Thoracic aorta (tissue), 2 donors: ENCODE measurements around the gene HNRNPH1. TPM values are rescaled to one million over a fixed set of nuclear protein-coding genes. Genes with fewer than 3 reads are reported as not detected.
"Not testable (repeated sequence)": the region's sequence is repeated elsewhere in the genome, so short reads cannot be mapped to it uniquely, and the experiment has no call there.

ENCODE experiments used
- ATAC-seq: fragments of 150-250 bp; one replicate; pipeline ENCODE4 v1.8.0; 2017; ENCODE audit warnings: low read depth; ENCODE audit not compliant: insufficient number of reproducible peaks, low FRiP score
- DNase-seq: peaks from one replicate; pipeline ENCODE4 v3.0.0-alpha.2; 2020; ENCODE audit warnings: low spot score
- H3K27ac ChIP-seq, 2 donors: fragments of 200-600 bp; sonication (generic); 1 replicate in 1 of 2; 2 replicates in 1 of 2; pipeline ENCODE4 v1.5.1; 2016; ENCODE audit warnings: mild to moderate bottlenecking in 2 of 2, moderate library complexity in 2 of 2
- H3K27me3 ChIP-seq: fragments of 200-600 bp; sonication (generic); replicated peaks from 2 replicates; pipeline ENCODE4 v1.6.0; 2016; ENCODE audit warnings: mild to moderate bottlenecking; ENCODE audit not compliant: insufficient read depth
- H3K36me3 ChIP-seq: fragments of 200-600 bp; sonication (generic); one replicate; pipeline ENCODE4 v1.5.1; 2016
- H3K4me1 ChIP-seq, 2 donors: fragments of 200-600 bp; sonication (generic); 1 replicate in 1 of 2; 2 replicates in 1 of 2; pipeline versions ENCODE4 v1.5.1 to v1.6.0; 2016; ENCODE audit warnings: low read depth in 2 of 2, mild to moderate bottlenecking in 1 of 2; ENCODE audit not compliant: control insufficient read depth in 1 of 2
- H3K4me3 ChIP-seq: fragments of 200-600 bp; sonication (generic); 2 replicates; pipeline ENCODE4 v1.5.1; 2016; ENCODE audit warnings: mild to moderate bottlenecking
- H3K9me3 ChIP-seq: fragments of 200-600 bp; sonication (generic); 2 replicates; pipeline ENCODE4 v1.5.1; 2016
- total RNA-seq, 2 donors: library from RNA; depleted of rRNA; stranded (reverse); fragments of >200 nt; gene quantifications; one replicate each; pipeline versions ENCODE4 v1.1.0 to v1.2.3, GENCODE V29; 2016
- TF ChIP-seq, protein P1 (sequence below): fragments of 200-600 bp; sonication (generic); IDR thresholded peaks from one replicate; pipeline ENCODE4 v1.5.1; 2019; ENCODE audit warnings: antibody characterized with exemption

HNRNPH1 gene
- total RNA-seq, 2 donors from 2014 or later: 442 to 785 TPM

DNA sequence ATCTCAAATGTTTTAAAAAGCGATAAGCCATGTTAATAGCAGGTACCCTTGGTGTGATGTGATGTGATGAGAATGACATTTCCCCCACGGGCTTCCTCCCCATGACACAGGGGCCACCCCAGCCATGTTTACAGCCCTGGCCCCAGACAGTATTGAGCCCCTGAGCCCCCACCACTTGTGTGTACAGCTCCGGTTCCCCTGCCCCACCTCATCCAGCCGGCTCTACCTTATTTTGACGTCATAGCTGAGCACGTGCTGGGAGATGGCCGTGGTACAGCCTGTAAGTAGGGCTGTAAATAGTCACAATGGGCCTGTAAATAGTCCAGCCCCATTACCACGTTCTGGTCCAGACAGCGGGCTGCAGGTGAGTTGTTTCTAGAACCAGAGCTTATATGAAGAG is 24.9 kb upstream of the HNRNPH1 start:
- no peak overlapping the region for H3K4me3 ChIP-seq
- no peaks in the 10 kb centered on the region for H3K4me1 ChIP-seq
- DNase-seq (no peak), ATAC-seq (no peak)
- TF ChIP-seq, protein P1, sequence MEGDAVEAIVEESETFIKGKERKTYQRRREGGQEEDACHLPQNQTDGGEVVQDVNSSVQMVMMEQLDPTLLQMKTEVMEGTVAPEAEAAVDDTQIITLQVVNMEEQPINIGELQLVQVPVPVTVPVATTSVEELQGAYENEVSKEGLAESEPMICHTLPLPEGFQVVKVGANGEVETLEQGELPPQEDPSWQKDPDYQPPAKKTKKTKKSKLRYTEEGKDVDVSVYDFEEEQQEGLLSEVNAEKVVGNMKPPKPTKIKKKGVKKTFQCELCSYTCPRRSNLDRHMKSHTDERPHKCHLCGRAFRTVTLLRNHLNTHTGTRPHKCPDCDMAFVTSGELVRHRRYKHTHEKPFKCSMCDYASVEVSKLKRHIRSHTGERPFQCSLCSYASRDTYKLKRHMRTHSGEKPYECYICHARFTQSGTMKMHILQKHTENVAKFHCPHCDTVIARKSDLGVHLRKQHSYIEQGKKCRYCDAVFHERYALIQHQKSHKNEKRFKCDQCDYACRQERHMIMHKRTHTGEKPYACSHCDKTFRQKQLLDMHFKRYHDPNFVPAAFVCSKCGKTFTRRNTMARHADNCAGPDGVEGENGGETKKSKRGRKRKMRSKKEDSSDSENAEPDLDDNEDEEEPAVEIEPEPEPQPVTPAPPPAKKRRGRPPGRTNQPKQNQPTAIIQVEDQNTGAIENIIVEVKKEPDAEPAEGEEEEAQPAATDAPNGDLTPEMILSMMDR: no peak
- no peak overlapping the region for H3K27ac ChIP-seq
- no peaks in the 10 kb centered on the region for H3K27me3 ChIP-seq
- H3K9me3 ChIP-seq: no peaks in the 10 kb centered on the region
- H3K36me3 ChIP-seq: no peaks in the 10 kb centered on the region

DNA sequence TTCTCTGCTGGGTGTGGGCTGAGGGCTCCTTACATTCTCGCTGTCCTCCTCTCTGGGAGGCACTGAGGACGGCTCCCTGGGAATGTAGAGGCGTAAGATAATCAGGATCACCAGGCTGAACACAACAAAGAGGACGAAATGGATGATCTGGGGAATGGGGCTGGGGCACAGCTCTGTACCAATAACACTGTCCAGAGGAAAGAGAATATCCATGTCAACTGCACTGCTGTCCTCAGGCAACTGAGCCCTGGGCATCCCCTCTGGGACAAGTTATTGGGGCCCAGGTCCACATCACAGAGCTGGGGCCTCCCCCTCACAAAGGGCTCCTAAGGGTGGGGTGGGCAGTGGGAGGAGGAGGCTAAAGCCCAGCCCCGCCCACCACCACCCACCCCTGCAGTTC is 21.3 kb upstream of the HNRNPH1 start:
- H3K27ac ChIP-seq, ATAC-seq, H3K27me3 ChIP-seq, DNase-seq, H3K4me3 ChIP-seq, H3K36me3 ChIP-seq, H3K9me3 ChIP-seq, H3K4me1 ChIP-seq: not testable (repeated sequence)

DNA sequence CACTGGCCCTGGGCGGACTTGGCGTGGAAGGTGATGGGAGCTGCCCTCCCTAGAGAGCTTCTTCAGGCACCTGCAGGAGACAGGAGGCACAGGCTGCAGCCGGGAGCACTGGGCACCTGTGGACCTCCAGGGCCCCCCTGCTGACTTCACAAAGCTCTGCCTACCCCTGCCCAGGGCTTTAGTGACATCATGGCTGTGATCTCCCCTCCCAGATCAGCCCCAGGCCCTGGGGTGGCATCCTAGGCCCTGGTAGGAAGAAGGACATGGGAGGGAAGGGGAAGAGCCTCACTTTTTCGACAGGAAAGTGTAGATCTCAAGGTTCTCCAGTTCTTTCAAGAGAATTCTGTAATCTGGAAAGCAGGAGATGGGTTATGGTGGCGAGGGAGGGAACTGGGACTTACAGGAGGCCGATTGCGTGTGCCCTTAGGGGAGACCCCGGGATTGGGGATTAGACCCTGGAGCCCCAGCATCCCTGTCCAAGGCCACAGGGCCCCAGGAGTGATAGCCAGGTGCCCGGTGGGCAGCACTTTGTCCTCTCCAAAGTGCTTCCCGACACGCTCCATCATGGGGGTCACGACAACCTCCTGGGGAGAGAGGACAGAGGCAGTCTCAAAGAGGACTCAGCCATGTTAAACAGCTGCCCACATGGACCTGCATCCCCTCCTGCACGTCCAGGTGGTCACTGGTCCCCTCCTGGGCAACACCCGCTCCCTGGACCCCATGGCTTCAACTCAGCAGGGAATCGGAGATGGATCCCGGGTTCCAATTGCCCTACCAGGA is 19.9 kb upstream of the HNRNPH1 start:
- ATAC-seq: not testable (repeated sequence)

DNA sequence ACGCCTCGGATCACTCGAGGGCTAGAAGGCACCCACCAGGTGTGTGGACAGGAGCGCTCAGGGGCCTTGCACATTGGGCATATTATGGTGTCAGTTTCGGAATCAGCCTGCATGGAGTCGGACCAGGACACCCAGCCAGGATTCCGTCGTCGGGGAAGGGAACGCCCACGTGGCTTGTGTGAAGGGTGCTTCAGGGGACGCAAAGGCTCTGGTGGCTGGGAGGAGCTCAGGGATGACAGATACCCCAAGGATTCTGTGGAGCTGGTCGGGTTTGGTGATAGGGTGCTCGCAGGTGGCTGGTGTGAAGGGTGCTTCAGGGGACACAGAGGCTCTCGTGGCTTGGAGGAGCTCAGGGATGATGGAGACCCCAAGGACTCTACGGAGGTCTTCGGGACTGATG is 19.2 kb upstream of the HNRNPH1 start:
- H3K9me3 ChIP-seq, H3K27ac ChIP-seq, DNase-seq, H3K4me3 ChIP-seq, ATAC-seq, H3K27me3 ChIP-seq, H3K36me3 ChIP-seq, H3K4me1 ChIP-seq: not testable (repeated sequence)

More for the DNA sequence above, 19.9 kb upstream of the HNRNPH1 start:
- H3K9me3 ChIP-seq, H3K27ac ChIP-seq, H3K36me3 ChIP-seq, H3K27me3 ChIP-seq, H3K4me1 ChIP-seq, H3K4me3 ChIP-seq, DNase-seq: not testable (repeated sequence)

DNA sequence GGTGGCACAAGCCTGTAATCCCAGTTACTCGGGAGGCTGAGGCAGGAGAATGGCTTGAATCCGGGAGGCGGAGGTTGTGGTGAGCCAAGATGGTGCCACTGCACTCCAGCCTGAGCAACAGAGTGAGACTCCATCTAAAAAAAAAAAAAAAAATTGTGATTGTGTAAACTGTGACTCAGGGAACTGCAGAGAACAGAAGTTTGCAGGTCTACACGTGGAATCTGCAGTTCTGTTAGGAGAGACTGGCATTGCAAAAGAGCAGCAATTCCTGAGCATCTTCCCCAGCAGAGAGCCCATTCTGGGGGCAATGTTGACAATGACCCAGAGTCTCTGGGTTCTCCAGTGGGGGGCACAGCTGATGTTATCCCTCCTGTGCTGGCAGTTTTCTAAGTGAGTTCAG is 18.3 kb upstream of the HNRNPH1 start:
- not testable (repeated sequence) for H3K36me3 ChIP-seq, H3K27ac ChIP-seq, H3K4me1 ChIP-seq, H3K9me3 ChIP-seq, H3K27me3 ChIP-seq, H3K4me3 ChIP-seq, DNase-seq, ATAC-seq

GRCh38 chr5:179639296-179639695 is 15.8 kb upstream of the HNRNPH1 start:
- not testable (repeated sequence) for DNase-seq, H3K9me3 ChIP-seq, H3K36me3 ChIP-seq, H3K4me1 ChIP-seq, ATAC-seq, H3K4me3 ChIP-seq, H3K27me3 ChIP-seq, H3K27ac ChIP-seq

DNA sequence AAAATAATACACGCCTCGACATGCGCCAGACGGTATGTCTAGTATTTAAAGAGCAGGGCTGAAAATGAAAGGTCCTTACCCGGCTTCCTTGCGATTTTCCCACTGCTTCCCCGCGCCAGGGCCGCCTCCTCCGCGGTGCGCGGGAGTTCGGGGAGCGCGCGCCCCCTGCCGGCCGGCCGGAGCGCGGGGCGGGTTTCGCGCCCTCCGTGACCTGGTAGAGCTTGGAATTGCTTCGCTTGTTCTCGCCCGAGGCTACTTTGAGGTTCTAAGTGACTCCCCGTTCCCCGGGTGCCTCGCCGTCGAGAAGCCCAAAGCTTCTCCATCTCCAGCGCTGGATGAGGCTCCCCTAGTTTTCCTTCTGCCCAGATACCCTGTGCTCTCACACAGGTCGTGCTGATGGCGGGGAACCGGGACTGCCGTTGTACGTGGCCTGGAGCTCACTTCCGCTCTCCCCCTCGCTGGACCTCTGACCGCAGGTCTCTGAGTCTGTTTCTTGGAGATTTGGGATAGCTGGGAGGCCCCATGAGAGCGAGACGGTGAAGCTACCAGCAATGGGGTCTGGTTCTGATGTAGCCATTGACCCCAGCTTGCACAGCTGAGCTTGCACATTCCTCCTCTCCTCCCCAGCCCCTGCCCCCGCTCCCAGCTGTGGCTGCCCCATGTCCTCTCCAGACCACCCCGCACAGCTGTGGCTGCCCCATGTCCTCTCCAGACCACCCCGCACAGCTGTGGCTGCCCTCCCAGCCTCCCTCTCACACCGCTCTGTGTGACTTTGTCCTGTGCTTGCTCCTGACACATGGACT is 11.1 kb upstream of the HNRNPH1 start:
- H3K27ac ChIP-seq, DNase-seq, H3K4me1 ChIP-seq, H3K9me3 ChIP-seq, H3K4me3 ChIP-seq, H3K36me3 ChIP-seq, H3K27me3 ChIP-seq: not testable (repeated sequence)
- ATAC-seq: peak; percentile 71

GRCh38 chr5:179633501-179634369 is 10.3 kb upstream of the HNRNPH1 start:
- DNase-seq, H3K9me3 ChIP-seq, H3K27ac ChIP-seq, H3K27me3 ChIP-seq, H3K4me1 ChIP-seq, H3K36me3 ChIP-seq, ATAC-seq: not testable (repeated sequence)
- H3K4me3 ChIP-seq: peak overlapping the region; percentile 54
